ENCODE measurements around the gene RPGRIP1L. TPM values are rescaled to one million over a fixed set of nuclear protein-coding genes. Genes with fewer than 3 reads are reported as not detected.

The RPGRIP1L gene
- total and polyA plus RNA-seq, 2 of the 13 experiments (the other 11 are each of a cell fraction or from before 2014, with no cell fraction given) = 5.0 to 13.5 TPM

DNA sequence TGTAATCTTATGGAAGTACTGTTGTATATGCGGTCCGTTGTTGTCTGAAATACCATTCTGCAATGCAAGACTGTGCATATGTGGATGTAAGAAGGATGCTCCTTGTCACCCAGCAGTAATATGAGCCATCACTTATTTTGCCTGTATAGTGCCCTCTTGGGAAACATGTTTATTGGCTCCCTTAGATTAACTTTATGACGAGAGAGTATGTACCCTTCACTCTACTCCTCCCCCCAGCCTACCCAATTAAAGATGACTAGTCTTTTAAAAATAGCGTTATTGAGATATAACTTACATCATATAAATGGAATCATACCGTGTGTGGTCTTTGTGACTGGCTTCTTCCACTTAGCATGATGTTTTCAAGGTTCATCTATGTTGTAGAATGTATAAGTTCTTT lies 33.9 kb upstream of the RPGRIP1L start (continued):
- TF ChIP-seq, protein P1, sequence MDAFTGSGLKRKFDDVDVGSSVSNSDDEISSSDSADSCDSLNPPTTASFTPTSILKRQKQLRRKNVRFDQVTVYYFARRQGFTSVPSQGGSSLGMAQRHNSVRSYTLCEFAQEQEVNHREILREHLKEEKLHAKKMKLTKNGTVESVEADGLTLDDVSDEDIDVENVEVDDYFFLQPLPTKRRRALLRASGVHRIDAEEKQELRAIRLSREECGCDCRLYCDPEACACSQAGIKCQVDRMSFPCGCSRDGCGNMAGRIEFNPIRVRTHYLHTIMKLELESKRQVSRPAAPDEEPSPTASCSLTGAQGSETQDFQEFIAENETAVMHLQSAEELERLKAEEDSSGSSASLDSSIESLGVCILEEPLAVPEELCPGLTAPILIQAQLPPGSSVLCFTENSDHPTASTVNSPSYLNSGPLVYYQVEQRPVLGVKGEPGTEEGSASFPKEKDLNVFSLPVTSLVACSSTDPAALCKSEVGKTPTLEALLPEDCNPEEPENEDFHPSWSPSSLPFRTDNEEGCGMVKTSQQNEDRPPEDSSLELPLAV (CRISPR knock-in tag; conservative IDR thresholded peaks at IDR 0.05; ENCODE audit: low read depth) = no peak
- no peak for TF ChIP-seq KDM6A (CRISPR knock-in tag; IDR thresholded peaks at IDR 0.05; ENCODE audit: low read depth)

DNA sequence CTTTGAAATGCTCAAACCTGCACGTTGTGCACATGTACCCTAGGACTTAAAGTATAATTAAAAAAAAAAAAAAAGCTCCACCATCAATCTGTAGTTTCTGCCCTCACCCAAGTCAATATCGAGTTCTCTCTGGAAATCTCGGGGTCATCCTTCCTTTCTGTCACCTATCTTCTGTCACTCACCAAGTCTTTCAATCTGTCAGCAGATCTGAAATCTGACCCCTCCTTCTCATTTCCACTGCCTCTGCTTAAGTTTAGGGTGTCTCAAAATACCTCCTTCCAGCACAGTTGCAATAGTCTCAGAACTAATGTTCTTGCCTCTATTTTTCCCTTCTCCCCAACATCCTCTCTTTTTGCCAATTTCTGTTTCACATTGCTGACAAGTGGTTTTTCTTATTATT lies 32.6 kb upstream of the RPGRIP1L start:
- FAIRE-seq = no peak

More for the DNA sequence above, 32.6 kb upstream of the RPGRIP1L start:
- H3K9ac ChIP-seq (ENCODE audit: insufficient read depth, low read depth, low read length) = no peak overlapping the region
- intact Hi-C loops (cut with micrococcal nuclease; ENCODE audit: unreplicated experiment) (no loop called here), in situ Hi-C loops (cut with HindIII; ENCODE audit: extremely low pct_ligation_motif_present, low pct_unique_long_range_greater_than_20kb) (no loop called here)
- TF ChIP-seq, protein P2, sequence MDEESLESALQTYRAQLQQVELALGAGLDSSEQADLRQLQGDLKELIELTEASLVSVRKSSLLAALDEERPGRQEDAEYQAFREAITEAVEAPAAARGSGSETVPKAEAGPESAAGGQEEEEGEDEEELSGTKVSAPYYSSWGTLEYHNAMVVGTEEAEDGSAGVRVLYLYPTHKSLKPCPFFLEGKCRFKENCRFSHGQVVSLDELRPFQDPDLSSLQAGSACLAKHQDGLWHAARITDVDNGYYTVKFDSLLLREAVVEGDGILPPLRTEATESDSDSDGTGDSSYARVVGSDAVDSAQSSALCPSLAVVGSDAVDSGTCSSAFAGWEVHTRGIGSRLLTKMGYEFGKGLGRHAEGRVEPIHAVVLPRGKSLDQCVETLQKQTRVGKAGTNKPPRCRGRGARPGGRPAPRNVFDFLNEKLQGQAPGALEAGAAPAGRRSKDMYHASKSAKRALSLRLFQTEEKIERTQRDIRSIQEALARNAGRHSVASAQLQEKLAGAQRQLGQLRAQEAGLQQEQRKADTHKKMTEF (CRISPR knock-in tag; IDR thresholded peaks at IDR 0.05) = no peak
- TF ChIP-seq, protein P3, sequence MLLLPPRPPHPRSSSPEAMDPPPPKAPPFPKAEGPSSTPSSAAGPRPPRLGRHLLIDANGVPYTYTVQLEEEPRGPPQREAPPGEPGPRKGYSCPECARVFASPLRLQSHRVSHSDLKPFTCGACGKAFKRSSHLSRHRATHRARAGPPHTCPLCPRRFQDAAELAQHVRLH (CRISPR knock-in tag; IDR thresholded peaks at IDR 0.05; ENCODE audit: borderline replicate concordance, low read depth) = no peak
- TF ChIP-seq AGO1 (IDR thresholded peaks at IDR 0.05; ENCODE audit: low read depth, low read length, poor library complexity, severe bottlenecking) (no peak), ZNF333 (CRISPR knock-in tag; IDR thresholded peaks at IDR 0.05; ENCODE audit: borderline replicate concordance) (no peak)
- TF ChIP-seq, protein P4, sequence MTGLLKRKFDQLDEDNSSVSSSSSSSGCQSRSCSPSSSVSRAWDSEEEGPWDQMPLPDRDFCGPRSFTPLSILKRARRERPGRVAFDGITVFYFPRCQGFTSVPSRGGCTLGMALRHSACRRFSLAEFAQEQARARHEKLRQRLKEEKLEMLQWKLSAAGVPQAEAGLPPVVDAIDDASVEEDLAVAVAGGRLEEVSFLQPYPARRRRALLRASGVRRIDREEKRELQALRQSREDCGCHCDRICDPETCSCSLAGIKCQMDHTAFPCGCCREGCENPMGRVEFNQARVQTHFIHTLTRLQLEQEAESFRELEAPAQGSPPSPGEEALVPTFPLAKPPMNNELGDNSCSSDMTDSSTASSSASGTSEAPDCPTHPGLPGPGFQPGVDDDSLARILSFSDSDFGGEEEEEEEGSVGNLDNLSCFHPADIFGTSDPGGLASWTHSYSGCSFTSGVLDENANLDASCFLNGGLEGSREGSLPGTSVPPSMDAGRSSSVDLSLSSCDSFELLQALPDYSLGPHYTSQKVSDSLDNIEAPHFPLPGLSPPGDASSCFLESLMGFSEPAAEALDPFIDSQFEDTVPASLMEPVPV (CRISPR knock-in tag; IDR thresholded peaks at IDR 0.05) = no peak
- TF ChIP-seq, protein P5, sequence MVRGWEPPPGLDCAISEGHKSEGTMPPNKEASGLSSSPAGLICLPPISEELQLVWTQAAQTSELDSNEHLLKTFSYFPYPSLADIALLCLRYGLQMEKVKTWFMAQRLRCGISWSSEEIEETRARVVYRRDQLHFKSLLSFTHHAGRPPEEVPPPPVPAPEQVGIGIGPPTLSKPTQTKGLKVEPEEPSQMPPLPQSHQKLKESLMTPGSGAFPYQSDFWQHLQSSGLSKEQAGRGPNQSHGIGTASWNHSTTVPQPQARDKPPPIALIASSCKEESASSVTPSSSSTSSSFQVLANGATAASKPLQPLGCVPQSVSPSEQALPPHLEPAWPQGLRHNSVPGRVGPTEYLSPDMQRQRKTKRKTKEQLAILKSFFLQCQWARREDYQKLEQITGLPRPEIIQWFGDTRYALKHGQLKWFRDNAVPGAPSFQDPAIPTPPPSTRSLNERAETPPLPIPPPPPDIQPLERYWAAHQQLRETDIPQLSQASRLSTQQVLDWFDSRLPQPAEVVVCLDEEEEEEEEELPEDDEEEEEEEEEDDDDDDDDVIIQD (CRISPR knock-in tag; IDR thresholded peaks at IDR 0.05; ENCODE audit: low read depth) = no peak
- TF ChIP-seq, protein P6, sequence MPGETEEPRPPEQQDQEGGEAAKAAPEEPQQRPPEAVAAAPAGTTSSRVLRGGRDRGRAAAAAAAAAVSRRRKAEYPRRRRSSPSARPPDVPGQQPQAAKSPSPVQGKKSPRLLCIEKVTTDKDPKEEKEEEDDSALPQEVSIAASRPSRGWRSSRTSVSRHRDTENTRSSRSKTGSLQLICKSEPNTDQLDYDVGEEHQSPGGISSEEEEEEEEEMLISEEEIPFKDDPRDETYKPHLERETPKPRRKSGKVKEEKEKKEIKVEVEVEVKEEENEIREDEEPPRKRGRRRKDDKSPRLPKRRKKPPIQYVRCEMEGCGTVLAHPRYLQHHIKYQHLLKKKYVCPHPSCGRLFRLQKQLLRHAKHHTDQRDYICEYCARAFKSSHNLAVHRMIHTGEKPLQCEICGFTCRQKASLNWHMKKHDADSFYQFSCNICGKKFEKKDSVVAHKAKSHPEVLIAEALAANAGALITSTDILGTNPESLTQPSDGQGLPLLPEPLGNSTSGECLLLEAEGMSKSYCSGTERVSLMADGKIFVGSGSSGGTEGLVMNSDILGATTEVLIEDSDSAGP (CRISPR knock-in tag; IDR thresholded peaks at IDR 0.05; ENCODE audit: borderline replicate concordance) = no peak
- TF ChIP-seq, protein P7, sequence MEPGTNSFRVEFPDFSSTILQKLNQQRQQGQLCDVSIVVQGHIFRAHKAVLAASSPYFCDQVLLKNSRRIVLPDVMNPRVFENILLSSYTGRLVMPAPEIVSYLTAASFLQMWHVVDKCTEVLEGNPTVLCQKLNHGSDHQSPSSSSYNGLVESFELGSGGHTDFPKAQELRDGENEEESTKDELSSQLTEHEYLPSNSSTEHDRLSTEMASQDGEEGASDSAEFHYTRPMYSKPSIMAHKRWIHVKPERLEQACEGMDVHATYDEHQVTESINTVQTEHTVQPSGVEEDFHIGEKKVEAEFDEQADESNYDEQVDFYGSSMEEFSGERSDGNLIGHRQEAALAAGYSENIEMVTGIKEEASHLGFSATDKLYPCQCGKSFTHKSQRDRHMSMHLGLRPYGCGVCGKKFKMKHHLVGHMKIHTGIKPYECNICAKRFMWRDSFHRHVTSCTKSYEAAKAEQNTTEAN (CRISPR knock-in tag; conservative IDR thresholded peaks at IDR 0.05) = no peak
- no peaks in the 10 kb centered on the region for H3K9me3 ChIP-seq (ENCODE audit: low read length)
- H3K79me2 ChIP-seq (ENCODE audit: insufficient read depth, low read length) = peaks cover 15% of the 10 kb centered on the region
- no peak for ATAC-seq
- no peaks in the 10 kb centered on the region for H3K27me3 ChIP-seq (ENCODE audit: control insufficient read depth in 1 of 2, insufficient read depth in 2 of 2, low read length in 2 of 2)
- ChIA-PET POLR2A (no interaction called here), CTCF (ENCODE audit: low intra/inter-chr PET ratio, low total read pairs) (no interaction called here)
- DNase-seq (ENCODE audit: low spot score) = no peak
- no peak overlapping the region for H2AFZ ChIP-seq (ENCODE audit: low read length)
- 97% methylated on average over 3 of the region's 3 CpGs for WGBS (ENCODE audit: low lambda C conversion rate)
- H3K4me1 ChIP-seq (ENCODE audit: insufficient read depth, low read length) = peaks cover 25% of the 10 kb centered on the region
- no peaks in the 10 kb centered on the region for H3K36me3 ChIP-seq (replicated peaks in 1 of 2; ENCODE audit: control insufficient read depth in 1 of 2, insufficient read depth in 2 of 2, low read length in 2 of 2)
- no peak overlapping the region for H3K4me2 ChIP-seq (ENCODE audit: low read depth, low read length)
- no peaks in the 10 kb centered on the region for H4K20me1 ChIP-seq (ENCODE audit: insufficient read depth, low read length)
- no TSS peak for BruUV-seq (replicated peaks)
- H3K27ac ChIP-seq (ENCODE audit: extremely low read length, insufficient read depth, low read length) = no peak overlapping the region
- no peak overlapping the region for H3K4me3 ChIP-seq (replicated peaks in 1 of 3; ENCODE audit: insufficient read depth in 1 of 3, low read depth in 2 of 3, low read length in 3 of 3)
